GM23338 (cell line): ENCODE results near the gene ID3. TPM values are rescaled to one million over a fixed set of nuclear protein-coding genes. Genes with fewer than 3 reads are reported as not detected.

Source experiments
- ATAC-seq: fragments of 200-7000 bp; cut with Tn5 transposase; 3 replicates; pipeline ENCODE4 v1.9.1; 2020
- DNase-seq: peaks from one replicate; pipeline ENCODE4 v3.0.0-alpha.2; 2015; ENCODE audit warnings: low spot score
- H2AFZ ChIP-seq: fragments of 200-600 bp; sonication (generic); 2 replicates; pipeline ENCODE4 v1.8.0; 2016; ENCODE audit warnings: antibody characterized with exemption, mild to moderate bottlenecking, moderate library complexity
- H3F3A ChIP-seq: fragments of 200-600 bp; sonication (generic); replicated peaks from 2 replicates; pipeline ENCODE4 v1.8.0; 2017; ENCODE audit warnings: antibody characterized with exemption, mixed run types, low read depth
- H3K27ac ChIP-seq: fragments of 200-600 bp; sonication (generic); 2 replicates; pipeline ENCODE4 v1.6.1; 2016; ENCODE audit warnings: low read depth
- H3K27me3 ChIP-seq: fragments of 200-600 bp; sonication (generic); 2 replicates; pipeline ENCODE4 v1.8.0; 2016; ENCODE audit warnings: mild to moderate bottlenecking, mixed run types, moderate library complexity; ENCODE audit not compliant: insufficient read depth
- H3K36me3 ChIP-seq: fragments of 200-600 bp; sonication (generic); 2 replicates; pipeline ENCODE4 v1.8.0; 2016; ENCODE audit warnings: mild to moderate bottlenecking; ENCODE audit not compliant: insufficient read depth
- H3K4me1 ChIP-seq: fragments of 200-600 bp; sonication (generic); 2 replicates; pipeline ENCODE4 v1.8.0; 2016; ENCODE audit warnings: mild to moderate bottlenecking, moderate library complexity; ENCODE audit not compliant: insufficient read depth
- H3K4me2 ChIP-seq: fragments of 200-600 bp; sonication (generic); 2 replicates; pipeline ENCODE4 v1.7.1; 2017; ENCODE audit warnings: mixed run types
- H3K4me3 ChIP-seq: fragments of 200-600 bp; sonication (generic); 2 replicates; pipeline ENCODE4 v1.6.1; 2016; ENCODE audit warnings: mixed run types
- H3K79me2 ChIP-seq: fragments of 200-600 bp; sonication (generic); replicated peaks from 2 replicates; pipeline ENCODE4 v1.8.0; 2017; ENCODE audit warnings: mild to moderate bottlenecking; ENCODE audit not compliant: insufficient read depth
- H3K9me2 ChIP-seq: fragments of 200-600 bp; sonication (generic); 2 replicates; pipeline ENCODE4 v1.8.0; 2017; ENCODE audit not compliant: insufficient read depth
- H4K20me1 ChIP-seq: fragments of 200-600 bp; sonication (generic); replicated peaks from 2 replicates; pipeline ENCODE4 v1.8.0; 2017; ENCODE audit warnings: mild to moderate bottlenecking; ENCODE audit not compliant: insufficient read depth
- H3K27ac Mint-ChIP-seq: 2 replicates; pipeline ENCODE4 v1.8.0; 2020; ENCODE audit warnings: inconsistent platforms, mild to moderate bottlenecking, moderate library complexity, mixed read lengths
- H3K27me3 Mint-ChIP-seq: 3 replicates; pipeline ENCODE4 v1.8.0; 2022; ENCODE audit warnings: low read depth, mild to moderate bottlenecking, moderate library complexity, mixed read lengths, inconsistent platforms; ENCODE audit not compliant: insufficient read depth, poor library complexity
- H3K36me3 Mint-ChIP-seq: 3 replicates; pipeline ENCODE4 v1.8.0; 2021; ENCODE audit warnings: low read depth, mild to moderate bottlenecking, inconsistent platforms, moderate library complexity, mixed read lengths
- H3K4me1 Mint-ChIP-seq: 3 replicates; pipeline ENCODE4 v1.8.0; 2020; ENCODE audit warnings: mild to moderate bottlenecking, inconsistent platforms, mixed read lengths
- H3K4me3 Mint-ChIP-seq: 3 replicates; pipeline ENCODE4 v1.8.0; 2021; ENCODE audit warnings: moderate library complexity, mild to moderate bottlenecking, inconsistent platforms, mixed read lengths
- H3K9me3 Mint-ChIP-seq: 3 replicates; pipeline ENCODE4 v1.8.0; 2020; ENCODE audit warnings: moderate library complexity, mild to moderate bottlenecking, inconsistent platforms, mixed read lengths
- CREB1 ChIP-seq: fragments of 250-450 bp; sonication (Bioruptor Pico); IDR thresholded peaks from 2 replicates; pipeline ENCODE4 v1.5.0; 2020; ENCODE audit warnings: low read depth, mild to moderate bottlenecking, moderate library complexity
- EZH2 ChIP-seq: fragments of 200-600 bp; sonication (generic); IDR thresholded peaks from one replicate; pipeline ENCODE4 v1.8.0; 2017; ENCODE audit warnings: antibody characterized with exemption, mild to moderate bottlenecking, low read depth; ENCODE audit not compliant: unreplicated experiment
- EZH2phosphoT487 ChIP-seq: fragments of 200-600 bp; sonication (generic); IDR thresholded peaks from one replicate; pipeline ENCODE4 v1.8.1; 2018; ENCODE audit warnings: antibody characterized with exemption; ENCODE audit not compliant: unreplicated experiment
- JUNB ChIP-seq: IDR thresholded peaks from one replicate; pipeline ENCODE4 v1.6.1; 2016; ENCODE audit warnings: antibody characterized with exemption; ENCODE audit not compliant: unreplicated experiment
- NANOG ChIP-seq: IDR thresholded peaks from 2 replicates; pipeline ENCODE4 v1.6.1; 2016; ENCODE audit warnings: antibody characterized with exemption, borderline replicate concordance
- POLR2AphosphoS5 ChIP-seq: IDR thresholded peaks from 2 replicates; pipeline ENCODE4 v1.6.1; 2016; ENCODE audit warnings: antibody characterized with exemption, low read depth
- STAT1 ChIP-seq: IDR thresholded peaks from one replicate; pipeline ENCODE4 v1.6.1; 2016; ENCODE audit warnings: antibody characterized with exemption; ENCODE audit not compliant: unreplicated experiment
- ZNF114 ChIP-seq: fragments of 250-450 bp; sonication (Bioruptor Pico); IDR thresholded peaks from 2 replicates; pipeline ENCODE4 v1.5.0; 2020; ENCODE audit warnings: mild to moderate bottlenecking, moderate library complexity
- ZNF331 ChIP-seq: fragments of 250-450 bp; sonication (Bioruptor Pico); IDR thresholded peaks from 2 replicates; pipeline ENCODE4 v1.5.0; 2020; ENCODE audit warnings: low read depth, mild to moderate bottlenecking, moderate library complexity
- polyA plus RNA-seq: library from polyadenylated mRNA; unstranded; fragments of >200 nt; fragmentation: Nextera tagmentation; extraction: Ambion mirVana; gene quantifications from 2 replicates; pipeline ENCODE4 v1.2.1, GENCODE V29; 2016
- total RNA-seq: library from RNA; depleted of rRNA; stranded (reverse); fragments of >200 nt; shearing (Covaris generic); gene quantifications from 2 replicates; pipeline ENCODE4 v1.2.3, GENCODE V29; 2014
- TF ChIP-seq, protein P1 (sequence below), 2 experiments: fragments of 200-600 bp in 1 of 2; sonication (generic) in 1 of 2; conservative IDR thresholded peaks; 2 replicates each; pipeline versions ENCODE4 v1.5.1 to v1.6.1; 2016 to 2017; ENCODE audit warnings: antibody characterized with exemption in 2 of 2, low read depth in 2 of 2, mild to moderate bottlenecking in 2 of 2, moderate library complexity in 1 of 2
- TF ChIP-seq, protein P2 (sequence below): IDR thresholded peaks from 2 replicates; pipeline ENCODE4 v1.6.1; 2016; ENCODE audit warnings: antibody characterized with exemption
- TF ChIP-seq, protein P3 (sequence below): fragments of 250-450 bp; sonication (Bioruptor Pico); IDR thresholded peaks from 2 replicates; pipeline ENCODE4 v1.5.0; 2020; ENCODE audit warnings: mild to moderate bottlenecking, moderate library complexity
- TF ChIP-seq, protein P4 (sequence below): IDR thresholded peaks from one replicate; pipeline ENCODE4 v1.6.1; 2018; ENCODE audit warnings: antibody characterized with exemption; ENCODE audit not compliant: unreplicated experiment

The ID3 gene
- total and polyA plus RNA-seq, 2 experiments from 2014 or later: 164 to 345 TPM

DNA sequence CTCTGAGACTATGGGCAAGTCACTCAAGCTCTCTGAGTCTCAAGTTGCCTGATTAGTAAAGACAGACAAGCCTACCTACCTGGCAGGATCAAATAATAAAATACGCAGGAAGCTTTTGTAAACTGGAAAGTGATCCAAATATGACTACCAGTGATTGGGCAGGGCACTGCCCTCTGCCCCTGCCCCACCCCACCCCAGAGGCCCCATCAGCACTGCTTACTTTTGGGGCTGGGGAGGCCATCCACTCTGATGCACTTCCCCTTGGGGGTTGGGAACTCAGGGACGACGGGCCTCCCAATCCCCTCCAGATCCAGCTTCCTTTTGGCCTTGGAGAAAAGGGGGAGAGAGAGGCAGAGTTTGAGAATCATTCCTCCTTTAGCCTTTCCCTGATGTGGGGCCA is 35.1 kb downstream of the ID3 start:
- no peaks in the 10 kb centered on the region; the same call in 1 of the 2 replicates for H4K20me1 ChIP-seq
- peaks cover 20% of the 10 kb centered on the region for H3K4me1 ChIP-seq
- H3K4me3 ChIP-seq: no peak overlapping the region
- no peaks in the 10 kb centered on the region for H3K9me3 Mint-ChIP-seq
- no peak overlapping the region for H3K4me3 Mint-ChIP-seq
- H3K79me2 ChIP-seq: no peaks in the 10 kb centered on the region
- H3K27ac Mint-ChIP-seq: no peak overlapping the region
- no peak overlapping the region for H3K27ac ChIP-seq
- ATAC-seq (no peak), DNase-seq (no peak)
- no peaks in the 10 kb centered on the region for H3K9me2 ChIP-seq
- peaks cover 5% of the 10 kb centered on the region for H3K27me3 ChIP-seq
- H3K36me3 ChIP-seq: no peaks in the 10 kb centered on the region
- no peak overlapping the region for H3K4me2 ChIP-seq
- peaks cover 12% of the 10 kb centered on the region for H3K27me3 Mint-ChIP-seq
- TF ChIP-seq, protein P1, sequence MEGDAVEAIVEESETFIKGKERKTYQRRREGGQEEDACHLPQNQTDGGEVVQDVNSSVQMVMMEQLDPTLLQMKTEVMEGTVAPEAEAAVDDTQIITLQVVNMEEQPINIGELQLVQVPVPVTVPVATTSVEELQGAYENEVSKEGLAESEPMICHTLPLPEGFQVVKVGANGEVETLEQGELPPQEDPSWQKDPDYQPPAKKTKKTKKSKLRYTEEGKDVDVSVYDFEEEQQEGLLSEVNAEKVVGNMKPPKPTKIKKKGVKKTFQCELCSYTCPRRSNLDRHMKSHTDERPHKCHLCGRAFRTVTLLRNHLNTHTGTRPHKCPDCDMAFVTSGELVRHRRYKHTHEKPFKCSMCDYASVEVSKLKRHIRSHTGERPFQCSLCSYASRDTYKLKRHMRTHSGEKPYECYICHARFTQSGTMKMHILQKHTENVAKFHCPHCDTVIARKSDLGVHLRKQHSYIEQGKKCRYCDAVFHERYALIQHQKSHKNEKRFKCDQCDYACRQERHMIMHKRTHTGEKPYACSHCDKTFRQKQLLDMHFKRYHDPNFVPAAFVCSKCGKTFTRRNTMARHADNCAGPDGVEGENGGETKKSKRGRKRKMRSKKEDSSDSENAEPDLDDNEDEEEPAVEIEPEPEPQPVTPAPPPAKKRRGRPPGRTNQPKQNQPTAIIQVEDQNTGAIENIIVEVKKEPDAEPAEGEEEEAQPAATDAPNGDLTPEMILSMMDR (conservative IDR thresholded peaks at IDR 0.05; ENCODE audit: low read depth in 2 of 2): no peak
- TF ChIP-seq POLR2AphosphoS5: no peak
- TF ChIP-seq ZNF331 (CRISPR knock-in tag): no peak
- no peak for TF ChIP-seq EZH2
- TF ChIP-seq, protein P2, sequence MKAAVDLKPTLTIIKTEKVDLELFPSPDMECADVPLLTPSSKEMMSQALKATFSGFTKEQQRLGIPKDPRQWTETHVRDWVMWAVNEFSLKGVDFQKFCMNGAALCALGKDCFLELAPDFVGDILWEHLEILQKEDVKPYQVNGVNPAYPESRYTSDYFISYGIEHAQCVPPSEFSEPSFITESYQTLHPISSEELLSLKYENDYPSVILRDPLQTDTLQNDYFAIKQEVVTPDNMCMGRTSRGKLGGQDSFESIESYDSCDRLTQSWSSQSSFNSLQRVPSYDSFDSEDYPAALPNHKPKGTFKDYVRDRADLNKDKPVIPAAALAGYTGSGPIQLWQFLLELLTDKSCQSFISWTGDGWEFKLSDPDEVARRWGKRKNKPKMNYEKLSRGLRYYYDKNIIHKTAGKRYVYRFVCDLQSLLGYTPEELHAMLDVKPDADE: no peak
- TF ChIP-seq, protein P3, sequence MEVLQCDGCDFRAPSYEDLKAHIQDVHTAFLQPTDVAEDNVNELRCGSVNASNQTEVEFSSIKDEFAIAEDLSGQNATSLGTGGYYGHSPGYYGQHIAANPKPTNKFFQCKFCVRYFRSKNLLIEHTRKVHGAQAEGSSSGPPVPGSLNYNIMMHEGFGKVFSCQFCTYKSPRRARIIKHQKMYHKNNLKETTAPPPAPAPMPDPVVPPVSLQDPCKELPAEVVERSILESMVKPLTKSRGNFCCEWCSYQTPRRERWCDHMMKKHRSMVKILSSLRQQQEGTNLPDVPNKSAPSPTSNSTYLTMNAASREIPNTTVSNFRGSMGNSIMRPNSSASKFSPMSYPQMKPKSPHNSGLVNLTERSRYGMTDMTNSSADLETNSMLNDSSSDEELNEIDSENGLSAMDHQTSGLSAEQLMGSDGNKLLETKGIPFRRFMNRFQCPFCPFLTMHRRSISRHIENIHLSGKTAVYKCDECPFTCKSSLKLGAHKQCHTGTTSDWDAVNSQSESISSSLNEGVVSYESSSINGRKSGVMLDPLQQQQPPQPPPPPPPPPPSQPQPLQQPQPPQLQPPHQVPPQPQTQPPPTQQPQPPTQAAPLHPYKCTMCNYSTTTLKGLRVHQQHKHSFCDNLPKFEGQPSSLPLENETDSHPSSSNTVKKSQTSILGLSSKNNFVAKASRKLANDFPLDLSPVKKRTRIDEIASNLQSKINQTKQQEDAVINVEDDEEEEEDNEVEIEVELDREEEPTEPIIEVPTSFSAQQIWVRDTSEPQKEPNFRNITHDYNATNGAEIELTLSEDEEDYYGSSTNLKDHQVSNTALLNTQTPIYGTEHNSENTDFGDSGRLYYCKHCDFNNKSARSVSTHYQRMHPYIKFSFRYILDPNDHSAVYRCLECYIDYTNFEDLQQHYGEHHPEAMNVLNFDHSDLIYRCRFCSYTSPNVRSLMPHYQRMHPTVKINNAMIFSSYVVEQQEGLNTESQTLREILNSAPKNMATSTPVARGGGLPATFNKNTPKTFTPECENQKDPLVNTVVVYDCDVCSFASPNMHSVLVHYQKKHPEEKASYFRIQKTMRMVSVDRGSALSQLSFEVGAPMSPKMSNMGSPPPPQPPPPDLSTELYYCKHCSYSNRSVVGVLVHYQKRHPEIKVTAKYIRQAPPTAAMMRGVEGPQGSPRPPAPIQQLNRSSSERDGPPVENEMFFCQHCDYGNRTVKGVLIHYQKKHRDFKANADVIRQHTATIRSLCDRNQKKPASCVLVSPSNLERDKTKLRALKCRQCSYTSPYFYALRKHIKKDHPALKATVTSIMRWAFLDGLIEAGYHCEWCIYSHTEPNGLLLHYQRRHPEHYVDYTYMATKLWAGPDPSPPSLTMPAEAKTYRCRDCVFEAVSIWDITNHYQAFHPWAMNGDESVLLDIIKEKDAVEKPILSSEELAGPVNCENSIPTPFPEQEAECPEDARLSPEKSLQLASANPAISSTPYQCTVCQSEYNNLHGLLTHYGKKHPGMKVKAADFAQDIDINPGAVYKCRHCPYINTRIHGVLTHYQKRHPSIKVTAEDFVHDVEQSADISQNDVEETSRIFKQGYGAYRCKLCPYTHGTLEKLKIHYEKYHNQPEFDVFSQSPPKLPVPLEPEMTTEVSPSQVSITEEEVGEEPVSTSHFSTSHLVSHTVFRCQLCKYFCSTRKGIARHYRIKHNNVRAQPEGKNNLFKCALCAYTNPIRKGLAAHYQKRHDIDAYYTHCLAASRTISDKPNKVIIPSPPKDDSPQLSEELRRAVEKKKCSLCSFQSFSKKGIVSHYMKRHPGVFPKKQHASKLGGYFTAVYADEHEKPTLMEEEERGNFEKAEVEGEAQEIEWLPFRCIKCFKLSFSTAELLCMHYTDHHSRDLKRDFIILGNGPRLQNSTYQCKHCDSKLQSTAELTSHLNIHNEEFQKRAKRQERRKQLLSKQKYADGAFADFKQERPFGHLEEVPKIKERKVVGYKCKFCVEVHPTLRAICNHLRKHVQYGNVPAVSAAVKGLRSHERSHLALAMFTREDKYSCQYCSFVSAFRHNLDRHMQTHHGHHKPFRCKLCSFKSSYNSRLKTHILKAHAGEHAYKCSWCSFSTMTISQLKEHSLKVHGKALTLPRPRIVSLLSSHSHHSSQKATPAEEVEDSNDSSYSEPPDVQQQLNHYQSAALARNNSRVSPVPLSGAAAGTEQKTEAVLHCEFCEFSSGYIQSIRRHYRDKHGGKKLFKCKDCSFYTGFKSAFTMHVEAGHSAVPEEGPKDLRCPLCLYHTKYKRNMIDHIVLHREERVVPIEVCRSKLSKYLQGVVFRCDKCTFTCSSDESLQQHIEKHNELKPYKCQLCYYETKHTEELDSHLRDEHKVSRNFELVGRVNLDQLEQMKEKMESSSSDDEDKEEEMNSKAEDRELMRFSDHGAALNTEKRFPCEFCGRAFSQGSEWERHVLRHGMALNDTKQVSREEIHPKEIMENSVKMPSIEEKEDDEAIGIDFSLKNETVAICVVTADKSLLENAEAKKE: no peak
- TF ChIP-seq STAT1: no peak
- TF ChIP-seq ZNF114 (CRISPR knock-in tag): no peak
- no peak for TF ChIP-seq JUNB
- TF ChIP-seq EZH2phosphoT487: no peak
- no peak for TF ChIP-seq NANOG
- TF ChIP-seq CREB1 (CRISPR knock-in tag): no peak
- TF ChIP-seq, protein P4, sequence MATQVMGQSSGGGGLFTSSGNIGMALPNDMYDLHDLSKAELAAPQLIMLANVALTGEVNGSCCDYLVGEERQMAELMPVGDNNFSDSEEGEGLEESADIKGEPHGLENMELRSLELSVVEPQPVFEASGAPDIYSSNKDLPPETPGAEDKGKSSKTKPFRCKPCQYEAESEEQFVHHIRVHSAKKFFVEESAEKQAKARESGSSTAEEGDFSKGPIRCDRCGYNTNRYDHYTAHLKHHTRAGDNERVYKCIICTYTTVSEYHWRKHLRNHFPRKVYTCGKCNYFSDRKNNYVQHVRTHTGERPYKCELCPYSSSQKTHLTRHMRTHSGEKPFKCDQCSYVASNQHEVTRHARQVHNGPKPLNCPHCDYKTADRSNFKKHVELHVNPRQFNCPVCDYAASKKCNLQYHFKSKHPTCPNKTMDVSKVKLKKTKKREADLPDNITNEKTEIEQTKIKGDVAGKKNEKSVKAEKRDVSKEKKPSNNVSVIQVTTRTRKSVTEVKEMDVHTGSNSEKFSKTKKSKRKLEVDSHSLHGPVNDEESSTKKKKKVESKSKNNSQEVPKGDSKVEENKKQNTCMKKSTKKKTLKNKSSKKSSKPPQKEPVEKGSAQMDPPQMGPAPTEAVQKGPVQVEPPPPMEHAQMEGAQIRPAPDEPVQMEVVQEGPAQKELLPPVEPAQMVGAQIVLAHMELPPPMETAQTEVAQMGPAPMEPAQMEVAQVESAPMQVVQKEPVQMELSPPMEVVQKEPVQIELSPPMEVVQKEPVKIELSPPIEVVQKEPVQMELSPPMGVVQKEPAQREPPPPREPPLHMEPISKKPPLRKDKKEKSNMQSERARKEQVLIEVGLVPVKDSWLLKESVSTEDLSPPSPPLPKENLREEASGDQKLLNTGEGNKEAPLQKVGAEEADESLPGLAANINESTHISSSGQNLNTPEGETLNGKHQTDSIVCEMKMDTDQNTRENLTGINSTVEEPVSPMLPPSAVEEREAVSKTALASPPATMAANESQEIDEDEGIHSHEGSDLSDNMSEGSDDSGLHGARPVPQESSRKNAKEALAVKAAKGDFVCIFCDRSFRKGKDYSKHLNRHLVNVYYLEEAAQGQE: no peak
- H2AFZ ChIP-seq: no peak overlapping the region
- H3K4me1 Mint-ChIP-seq: peaks cover 21% of the 10 kb centered on the region
- no peaks in the 10 kb centered on the region for H3F3A ChIP-seq
- peaks cover 17% of the 10 kb centered on the region for H3K36me3 Mint-ChIP-seq
